NCI-H526 treated with DMSO at 0.1 percent for 48 hours (cell line): ENCODE results near the gene ETV6.

Experiments used
- DNase-seq: peaks from one replicate; lab custom pipeline; 2025; lab: John Stamatoyannopoulos, UW

ETV6 gene

GRCh38 chr12:11884706-11885105 is 235.2 kb downstream of the ETV6 start:
- no peak for DNase-seq

DNA sequence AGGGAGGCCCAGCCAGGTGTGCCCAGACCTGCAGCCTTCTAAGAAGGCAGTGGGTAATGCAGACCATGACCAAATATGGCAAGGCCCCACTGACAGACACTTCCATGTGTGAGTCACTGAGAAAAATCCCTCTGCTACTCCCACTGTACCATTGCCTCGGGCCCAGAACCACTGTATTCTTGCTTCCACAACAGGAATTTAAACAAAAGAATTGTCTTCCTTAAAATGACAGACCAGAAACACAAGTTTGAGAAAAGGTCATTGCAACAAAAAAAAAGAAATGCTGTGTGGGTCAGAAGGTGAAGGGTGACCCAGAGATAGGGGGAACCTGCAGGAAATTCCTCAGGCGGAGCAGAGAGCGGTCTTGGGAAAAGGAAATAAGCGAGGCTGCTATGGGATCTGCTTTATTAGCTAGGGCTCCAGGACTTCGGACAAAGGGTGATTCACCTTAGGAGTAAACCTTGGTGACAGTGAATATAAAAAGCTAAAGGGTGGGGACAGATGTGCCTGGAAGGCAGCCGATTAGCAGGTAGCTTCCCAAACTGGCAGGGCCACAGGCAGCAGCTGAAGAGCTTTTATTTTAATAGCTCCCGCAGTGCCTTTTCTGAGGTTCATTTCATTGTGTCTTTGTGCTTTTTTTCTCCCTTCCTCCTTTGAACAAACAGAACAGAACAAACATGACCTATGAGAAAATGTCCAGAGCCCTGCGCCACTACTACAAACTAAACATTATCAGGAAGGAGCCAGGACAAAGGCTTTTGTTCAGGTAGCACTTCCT is 236.0 kb downstream of the ETV6 start:
- DNase-seq: no peak

GRCh38 chr12:11886339-11886738 is 236.9 kb downstream of the ETV6 start:
- DNase-seq: no peak

DNA sequence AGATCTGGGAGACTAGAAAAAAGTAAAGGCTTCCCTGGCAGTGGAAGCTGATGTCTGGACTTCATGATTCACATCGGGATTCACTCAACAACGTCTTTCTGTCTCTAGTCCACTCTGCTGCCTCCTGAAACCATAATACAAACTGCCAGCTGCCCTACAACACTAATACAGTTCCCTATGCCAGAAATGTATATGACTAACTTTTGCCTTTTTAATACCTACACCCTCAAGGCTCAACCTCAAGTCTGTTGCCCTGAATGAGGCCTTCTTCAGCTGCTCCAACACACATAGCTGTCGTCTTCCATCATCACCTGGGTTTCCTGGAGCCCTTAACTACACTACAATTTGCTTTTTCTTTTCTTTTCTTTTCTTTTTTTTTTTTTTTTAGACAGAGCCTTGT is 238.6 kb downstream of the ETV6 start:
- DNase-seq: no peak

GRCh38 chr12:11891346-11891745 is 241.9 kb downstream of the ETV6 start:
- DNase-seq: no peak

- no peak for DNase-seq
Observed at GRCh38 chr12:11891754-11892386, 242.4 kb downstream of the ETV6 start.

DNA sequence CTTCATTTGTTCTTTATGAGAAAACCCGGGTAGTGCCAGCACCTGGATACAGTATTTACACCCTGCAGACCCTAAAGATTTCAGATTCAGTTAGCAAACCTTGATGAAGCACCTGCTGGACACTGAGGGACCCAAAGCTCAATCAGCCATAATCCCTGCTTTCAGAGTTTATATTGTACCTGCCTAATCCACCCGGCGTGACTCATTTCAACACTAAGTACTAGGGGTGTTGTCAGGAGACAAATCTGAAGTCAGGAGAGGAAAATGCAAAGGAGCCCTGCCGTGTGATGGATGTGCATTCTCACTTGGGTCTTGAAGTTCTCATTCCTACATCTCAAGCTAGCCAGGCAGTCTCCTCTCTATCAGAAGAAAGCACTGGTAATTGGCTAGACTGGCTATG is 244.5 kb downstream of the ETV6 start:
- no peak for DNase-seq

DNA sequence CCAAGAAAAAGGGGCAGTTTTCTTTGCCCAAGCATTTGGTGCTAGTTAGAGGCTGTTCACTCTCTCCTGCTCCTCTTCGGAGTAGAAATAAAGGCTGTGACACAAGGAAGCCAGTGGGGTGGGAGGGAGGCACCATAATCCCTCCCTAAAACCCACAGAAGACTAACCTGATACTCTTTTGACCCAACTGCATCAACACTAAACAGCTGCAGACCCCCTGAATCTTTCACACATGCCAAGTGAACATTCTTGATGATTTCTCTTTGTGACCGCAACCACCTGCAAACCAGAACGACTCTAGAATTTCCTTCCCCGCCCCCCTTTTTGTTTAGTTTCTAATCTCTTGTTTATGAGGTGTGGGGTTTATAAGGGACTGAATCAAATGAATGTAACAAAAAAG is 245.4 kb downstream of the ETV6 start:
- no peak for DNase-seq

DNA sequence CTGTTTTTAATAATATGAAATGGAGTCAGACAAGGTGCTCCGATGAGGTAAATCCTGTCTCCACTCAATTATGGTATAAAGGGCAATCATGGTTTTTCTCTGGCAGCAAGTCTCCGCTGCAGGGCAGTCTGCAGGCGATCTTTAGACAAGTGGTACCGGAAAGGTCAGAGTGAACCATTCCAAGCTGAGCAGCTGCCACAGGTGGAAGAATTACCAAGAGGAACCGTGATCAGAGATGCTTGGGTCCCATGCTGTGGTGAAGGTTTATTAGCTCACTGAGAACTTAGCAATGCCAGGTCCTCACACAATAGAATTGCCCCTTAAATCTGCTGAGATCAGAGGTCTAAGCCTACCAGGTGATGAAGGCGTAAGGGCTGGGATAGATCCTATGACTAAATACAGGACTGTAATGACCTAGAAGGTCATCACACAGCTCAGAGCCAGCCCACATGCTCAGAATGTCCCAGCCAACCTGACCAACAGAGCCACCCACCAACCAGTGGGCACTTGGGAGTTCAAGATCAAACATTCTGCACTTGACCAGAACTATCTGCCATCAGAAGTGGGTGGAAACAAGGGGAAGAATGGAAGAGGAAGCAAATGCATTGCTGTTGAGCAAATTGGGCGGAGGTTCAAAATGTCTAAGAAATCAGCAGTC is 246.1 kb downstream of the ETV6 start:
- no peak for DNase-seq

- DNase-seq: no peak
Observed at GRCh38 chr12:11896417-11896929, 247.0 kb downstream of the ETV6 start.

- no peak for DNase-seq
Observed at GRCh38 chr12:11897923-11898322, 248.4 kb downstream of the ETV6 start.

DNA sequence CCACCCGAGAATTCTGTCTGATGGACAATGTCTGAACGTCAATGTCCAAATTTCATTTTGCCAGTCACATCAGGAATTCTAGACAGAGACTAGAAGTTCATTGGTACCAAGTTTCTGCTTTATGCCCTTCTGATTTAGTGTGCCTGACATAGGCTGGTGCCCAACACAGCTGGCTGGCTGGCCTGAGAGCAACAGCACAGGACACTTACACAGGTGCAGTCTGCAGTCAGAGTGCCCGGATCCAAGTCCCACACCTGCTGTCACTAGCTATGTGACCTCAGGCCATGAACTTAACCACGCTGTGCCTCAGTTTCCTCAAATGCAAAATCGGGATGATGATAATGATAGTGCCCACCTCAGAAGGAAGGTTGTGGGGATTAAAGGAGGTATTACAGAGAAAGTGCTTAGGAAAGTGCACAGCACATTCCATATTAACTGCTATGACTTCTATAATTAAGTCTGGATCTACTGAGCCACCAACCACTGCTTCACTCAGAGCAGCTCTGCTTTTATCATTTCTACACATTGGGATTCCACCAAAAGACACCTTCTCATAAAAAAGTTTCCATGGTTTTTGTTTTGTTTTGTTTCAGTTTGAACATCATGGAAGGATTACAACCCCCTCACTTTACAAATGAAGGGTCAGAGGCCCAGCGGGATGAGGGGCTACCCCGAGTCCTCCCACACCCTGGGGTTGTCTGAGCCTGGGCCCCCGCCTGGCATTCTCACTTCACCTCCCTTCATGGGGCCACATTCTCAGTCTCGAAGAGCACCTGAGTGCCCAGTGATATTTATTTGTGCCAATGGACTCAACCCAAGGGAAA is 252.4 kb downstream of the ETV6 start:
- no peak for DNase-seq

GRCh38 chr12:11902525-11902875 is 253.0 kb downstream of the ETV6 start:
- DNase-seq: no peak

DNA sequence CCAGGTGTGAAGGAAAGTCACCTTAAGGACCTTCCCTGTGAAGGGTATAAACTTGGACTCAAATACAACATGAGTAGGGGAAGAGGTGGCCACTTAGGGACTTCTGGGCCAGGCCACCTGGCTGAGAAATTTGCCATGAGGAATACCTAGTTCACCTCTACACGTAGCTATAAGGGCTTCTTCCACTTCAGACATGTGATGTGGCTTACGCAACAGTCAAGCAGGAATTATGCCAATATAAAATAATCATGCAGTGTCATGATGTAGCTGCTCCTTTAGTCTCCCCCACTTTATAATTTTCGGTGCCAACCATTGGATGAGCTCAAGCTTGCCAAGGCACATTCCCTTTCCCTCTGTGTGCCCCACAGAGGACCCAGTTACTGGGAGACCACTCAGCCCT is 254.7 kb downstream of the ETV6 start:
- DNase-seq: no peak

DNA sequence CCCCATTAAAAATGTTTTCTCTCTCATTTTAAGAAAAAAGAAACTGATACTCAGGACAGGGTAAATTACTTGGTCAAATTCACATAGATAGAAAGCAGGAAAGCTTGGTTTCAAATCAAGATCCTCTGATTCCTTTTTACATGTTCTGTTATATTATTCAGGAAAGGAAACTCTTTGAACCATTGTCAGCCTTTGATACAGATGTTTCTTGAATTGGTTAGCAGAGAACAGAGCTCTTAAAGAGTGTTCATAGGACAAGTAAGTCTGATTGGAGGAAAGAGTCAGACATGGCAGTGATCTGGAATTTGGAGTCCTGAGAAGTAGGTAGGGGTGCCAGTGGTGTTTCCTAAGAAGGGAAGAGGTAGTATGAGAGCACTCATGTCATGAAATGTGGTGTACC is 256.1 kb downstream of the ETV6 start:
- no peak for DNase-seq

DNA sequence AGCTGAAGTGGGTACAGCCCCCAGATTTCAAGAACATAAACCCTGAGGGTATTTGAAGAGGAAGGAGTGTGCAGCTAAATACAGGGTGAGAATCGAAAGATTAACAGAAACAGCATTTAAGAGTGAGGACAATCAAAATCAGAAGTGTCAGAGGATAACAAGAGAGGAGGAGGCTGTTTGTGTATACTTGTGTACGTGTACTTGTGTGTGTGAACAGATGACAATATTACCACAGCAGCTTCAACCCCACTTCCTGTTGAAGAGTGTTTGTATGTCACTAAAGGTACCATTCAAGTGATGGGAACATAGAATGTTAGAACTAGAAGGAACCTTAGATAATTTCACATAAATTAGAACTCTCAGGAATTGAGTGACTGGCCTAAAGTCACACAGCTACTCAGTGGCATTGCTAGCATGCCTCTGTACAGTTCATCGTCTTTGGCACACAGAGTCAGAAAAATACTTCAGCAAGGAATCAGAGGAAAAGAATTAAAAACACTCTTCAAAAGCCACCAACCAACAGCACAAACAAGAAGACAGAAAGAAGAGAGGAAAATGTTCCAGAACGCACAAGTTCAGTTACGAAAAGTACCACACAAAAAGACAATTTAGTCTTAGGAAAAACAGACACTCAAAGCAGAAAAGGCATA is 256.9 kb downstream of the ETV6 start:
- DNase-seq: no peak

DNA sequence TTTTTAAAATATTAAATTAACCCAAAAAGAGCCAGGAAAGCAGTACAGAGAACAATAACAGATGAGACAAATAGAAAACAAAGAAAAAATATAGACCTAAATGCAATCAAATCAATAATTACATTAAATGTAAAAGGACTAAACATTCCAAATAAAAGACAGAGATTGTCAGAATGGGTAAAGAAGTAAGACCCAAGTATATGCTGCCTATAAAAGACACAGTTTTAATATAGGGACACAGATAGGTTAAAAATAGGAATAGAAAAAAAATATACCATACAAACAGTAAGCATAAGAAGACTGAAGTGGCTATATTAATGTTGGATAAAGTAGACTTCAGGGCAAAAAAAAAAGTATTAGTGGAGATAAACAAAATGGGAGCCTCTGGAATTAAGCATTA is 258.2 kb downstream of the ETV6 start:
- no peak for DNase-seq

- peak; percentile 51 for DNase-seq
Observed at GRCh38 chr12:11909406-11909805, 259.9 kb downstream of the ETV6 start.

DNA sequence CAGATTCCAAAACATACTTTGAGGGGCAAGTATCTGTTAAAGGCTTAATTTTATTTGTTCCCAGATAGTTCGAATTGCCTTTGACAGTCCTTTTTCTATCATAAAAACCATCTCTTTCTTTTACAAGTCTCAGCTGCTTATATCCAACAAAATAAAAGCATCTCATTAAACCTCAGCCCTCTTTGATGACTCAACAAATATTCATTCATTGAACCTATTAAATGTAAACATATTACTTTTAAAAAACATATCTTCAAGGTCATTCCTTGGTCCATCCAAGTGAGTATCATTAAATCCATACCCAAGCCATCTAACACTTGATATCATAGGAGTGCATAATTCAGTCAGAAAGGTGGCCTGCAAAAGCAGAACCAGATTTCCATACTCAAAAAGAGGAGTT is 266.6 kb downstream of the ETV6 start:
- DNase-seq: no peak

- no peak for DNase-seq
Observed at GRCh38 chr12:11916771-11917170, 267.3 kb downstream of the ETV6 start.

DNA sequence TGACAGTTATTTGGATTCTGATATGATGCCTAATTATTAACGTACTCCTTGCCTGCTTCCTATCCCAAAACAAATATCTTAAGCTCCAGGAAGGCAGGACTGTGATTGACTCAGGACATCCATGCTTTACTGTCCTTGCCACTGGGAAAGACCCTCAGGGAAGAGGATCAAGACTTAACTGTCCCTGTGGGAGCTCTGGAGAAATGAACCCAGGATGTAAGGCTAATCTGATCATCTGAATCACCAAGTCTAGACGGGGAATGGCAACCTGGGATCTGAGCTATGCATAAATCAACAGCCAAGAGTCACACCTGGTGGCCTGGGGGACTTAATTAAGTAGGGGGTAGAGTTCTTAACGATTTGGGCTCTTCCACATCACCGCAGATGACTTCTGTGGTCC is 268.0 kb downstream of the ETV6 start:
- DNase-seq: no peak

GRCh38 chr12:11920231-11920630 is 270.8 kb downstream of the ETV6 start:
- no peak for DNase-seq
